ENCODE measurements around the gene HDLBP. TPM values are rescaled to one million over a fixed set of nuclear protein-coding genes. Genes with fewer than 3 reads are reported as not detected.

HDLBP gene
- total RNA-seq, 1 donor from 2014 or later: 326 TPM

DNA sequence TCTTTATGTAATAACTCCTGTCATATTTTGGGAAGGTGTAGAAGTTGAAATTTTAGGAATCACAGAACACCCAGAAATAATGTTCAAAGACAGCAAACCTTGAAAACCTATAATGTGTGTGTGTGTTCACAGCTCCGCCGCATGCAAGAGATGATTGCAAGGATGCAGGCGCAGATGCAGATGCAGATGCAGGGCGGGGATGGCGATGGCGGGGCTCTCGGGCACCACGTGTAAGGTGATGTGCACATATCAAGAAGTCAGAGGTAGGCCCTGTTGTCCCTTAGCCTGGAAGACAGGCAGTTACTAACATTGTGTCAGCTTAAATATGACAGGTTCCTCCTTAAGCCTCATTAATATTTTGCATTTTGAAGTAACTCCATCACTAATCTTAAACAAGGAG lies 34.5 kb upstream of the HDLBP start:
- TF ChIP-seq, protein P1, sequence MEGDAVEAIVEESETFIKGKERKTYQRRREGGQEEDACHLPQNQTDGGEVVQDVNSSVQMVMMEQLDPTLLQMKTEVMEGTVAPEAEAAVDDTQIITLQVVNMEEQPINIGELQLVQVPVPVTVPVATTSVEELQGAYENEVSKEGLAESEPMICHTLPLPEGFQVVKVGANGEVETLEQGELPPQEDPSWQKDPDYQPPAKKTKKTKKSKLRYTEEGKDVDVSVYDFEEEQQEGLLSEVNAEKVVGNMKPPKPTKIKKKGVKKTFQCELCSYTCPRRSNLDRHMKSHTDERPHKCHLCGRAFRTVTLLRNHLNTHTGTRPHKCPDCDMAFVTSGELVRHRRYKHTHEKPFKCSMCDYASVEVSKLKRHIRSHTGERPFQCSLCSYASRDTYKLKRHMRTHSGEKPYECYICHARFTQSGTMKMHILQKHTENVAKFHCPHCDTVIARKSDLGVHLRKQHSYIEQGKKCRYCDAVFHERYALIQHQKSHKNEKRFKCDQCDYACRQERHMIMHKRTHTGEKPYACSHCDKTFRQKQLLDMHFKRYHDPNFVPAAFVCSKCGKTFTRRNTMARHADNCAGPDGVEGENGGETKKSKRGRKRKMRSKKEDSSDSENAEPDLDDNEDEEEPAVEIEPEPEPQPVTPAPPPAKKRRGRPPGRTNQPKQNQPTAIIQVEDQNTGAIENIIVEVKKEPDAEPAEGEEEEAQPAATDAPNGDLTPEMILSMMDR (conservative IDR thresholded peaks at IDR 0.05; ENCODE audit: low read depth, low read length): no peak
- no peak for DNase-seq (ENCODE audit: low read depth)
- H3K4me3 ChIP-seq (ENCODE audit: low read depth, low read length): no peak overlapping the region

DNA sequence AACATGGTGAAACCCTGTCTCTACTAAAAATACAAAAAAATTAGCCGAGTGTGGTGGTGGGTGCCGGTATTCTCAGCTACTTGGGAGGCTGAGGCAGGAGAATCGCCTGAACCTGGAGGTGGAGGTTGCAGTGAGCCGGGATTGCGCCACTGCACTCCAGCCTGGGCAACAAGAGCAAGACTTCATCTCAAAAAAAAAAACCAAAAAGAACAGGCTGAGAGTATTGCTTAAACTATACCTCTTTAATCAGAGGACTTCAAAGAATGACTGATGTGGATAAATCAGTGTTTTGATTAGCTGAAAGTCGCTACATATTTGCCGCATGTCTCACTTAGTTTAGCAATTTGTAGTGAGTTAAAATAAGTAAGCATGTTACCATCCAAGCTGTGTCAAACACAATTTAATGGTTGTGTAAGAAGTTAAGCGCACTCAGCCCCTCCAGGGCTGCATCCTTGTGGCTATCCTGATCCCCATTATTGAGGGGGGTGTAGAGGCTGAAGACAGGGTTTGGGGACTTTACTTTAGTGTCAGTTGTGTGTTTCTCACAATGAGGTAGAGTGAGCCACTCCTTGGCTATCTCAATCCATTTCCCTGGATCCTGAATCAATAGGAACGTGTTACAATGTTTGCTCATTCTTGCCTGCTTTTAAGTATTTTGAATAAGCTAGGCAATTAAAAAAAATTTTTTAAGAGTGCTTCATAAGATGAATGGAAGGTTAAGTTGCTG lies 29.6 kb upstream of the HDLBP start:
- DNase-seq (ENCODE audit: low read depth): no peak
- TF ChIP-seq, protein P1 (conservative IDR thresholded peaks at IDR 0.05; ENCODE audit: low read depth, low read length): no peak
- H3K4me3 ChIP-seq (ENCODE audit: low read depth, low read length): no peak overlapping the region

DNA sequence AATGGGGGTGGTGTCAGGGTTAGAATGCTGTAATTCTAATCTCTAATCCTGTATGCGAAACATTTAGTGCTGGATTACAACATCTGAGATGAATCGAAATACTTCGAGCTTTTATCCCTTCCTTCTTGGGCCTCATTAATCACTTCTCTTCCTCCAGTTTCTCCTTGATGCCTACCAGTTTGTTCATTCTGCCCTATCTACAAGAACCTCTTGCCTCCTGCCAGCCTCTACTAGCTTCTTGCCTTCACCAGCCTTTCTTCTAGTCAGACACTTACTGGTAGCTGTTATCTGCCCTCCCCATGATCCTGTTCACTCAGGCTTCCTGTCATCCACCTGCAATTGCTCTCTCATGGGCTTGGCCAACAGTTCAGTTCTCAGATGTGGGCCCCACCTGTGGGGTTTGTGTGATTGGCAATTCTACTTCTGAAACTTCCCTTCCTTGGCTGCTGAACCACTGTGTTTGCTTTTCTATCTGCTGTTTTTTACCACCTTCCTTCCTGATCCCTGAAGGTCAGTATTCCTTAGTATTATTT lies 25.2 kb upstream of the HDLBP start:
- DNase-seq (ENCODE audit: low read depth): no peak
- TF ChIP-seq, protein P1 (conservative IDR thresholded peaks at IDR 0.05; ENCODE audit: low read depth, low read length): no peak
- H3K4me3 ChIP-seq (ENCODE audit: low read depth, low read length): no peak overlapping the region

DNA sequence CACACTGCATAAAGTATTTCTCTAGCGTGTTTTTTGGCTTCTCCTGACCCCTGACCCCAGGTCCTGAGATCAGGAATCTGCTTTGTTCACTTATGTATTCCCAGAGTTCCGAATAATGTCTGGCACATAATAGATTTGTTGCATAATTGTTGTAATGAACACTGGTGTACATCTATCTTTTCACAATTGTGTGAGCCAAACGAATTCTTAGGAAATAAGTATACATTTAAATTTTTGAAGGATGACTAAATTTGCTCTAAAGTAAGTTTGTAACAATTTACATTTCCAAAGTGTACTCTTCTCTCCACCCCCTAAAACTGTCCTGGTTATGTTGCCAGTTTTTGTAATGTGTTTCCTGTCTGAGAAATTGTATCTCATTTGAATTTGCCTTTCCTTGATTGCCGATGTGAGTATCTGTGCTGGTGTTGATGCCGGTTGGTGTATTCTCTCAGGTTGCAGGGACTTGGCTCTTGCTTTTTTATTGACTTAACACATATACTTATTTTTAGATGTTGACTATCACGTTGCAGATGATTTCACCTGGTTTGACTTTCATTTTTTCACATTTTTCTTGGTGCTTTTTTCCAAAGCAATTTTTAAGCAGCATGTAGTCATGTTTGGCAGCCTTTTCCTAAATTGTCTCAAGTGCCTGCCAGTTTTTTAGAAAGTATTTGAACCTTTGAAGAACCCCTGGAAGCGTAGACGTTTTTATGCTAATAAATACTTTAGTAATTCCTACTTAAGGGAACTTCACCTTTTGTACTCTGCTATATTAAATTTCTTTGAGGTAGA lies 24.6 kb upstream of the HDLBP start:
- H3K4me3 ChIP-seq (ENCODE audit: low read depth, low read length): no peak overlapping the region
- no peak for DNase-seq (ENCODE audit: low read depth)
- TF ChIP-seq, protein P1 (conservative IDR thresholded peaks at IDR 0.05; ENCODE audit: low read depth, low read length): no peak

DNA sequence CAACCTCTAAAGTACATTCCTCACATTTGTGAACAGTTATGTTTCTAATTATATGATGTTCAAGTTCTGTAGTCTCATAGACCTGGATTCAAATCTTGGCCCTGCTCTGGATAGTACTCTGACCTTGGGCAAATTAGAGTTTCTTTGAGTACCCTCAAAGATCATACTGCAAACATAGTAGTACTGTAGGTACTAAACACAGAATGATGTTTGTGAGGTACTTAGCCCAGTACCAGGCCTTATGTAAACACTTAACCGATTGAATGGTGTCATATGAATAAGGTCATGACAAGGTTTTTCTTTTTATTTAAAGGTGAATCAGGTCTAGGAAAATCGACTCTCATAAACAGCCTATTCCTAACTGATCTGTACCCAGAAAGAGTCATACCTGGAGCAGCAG lies 19.3 kb upstream of the HDLBP start:
- DNase-seq (ENCODE audit: low read depth): no peak
- TF ChIP-seq, protein P1 (conservative IDR thresholded peaks at IDR 0.05; ENCODE audit: low read depth, low read length): no peak
- no peak overlapping the region for H3K4me3 ChIP-seq (ENCODE audit: low read depth, low read length)

DNA sequence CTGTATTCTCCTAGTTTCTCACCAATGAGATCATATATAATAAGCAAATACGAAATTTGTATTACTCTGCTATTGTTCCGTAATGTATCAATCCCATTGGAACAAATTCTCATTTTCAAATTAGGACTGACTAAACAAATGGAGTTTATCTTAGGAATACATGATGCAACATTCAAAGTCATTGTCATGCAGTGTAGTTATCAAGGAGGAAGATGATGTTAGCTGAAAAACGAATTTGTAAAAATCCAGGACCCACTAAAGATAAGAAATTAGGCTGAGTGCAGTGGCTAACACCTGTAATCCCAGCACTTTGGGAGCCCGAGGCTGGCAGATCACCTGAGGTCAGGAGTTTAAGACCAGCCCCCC lies 15.1 kb upstream of the HDLBP start:
- H3K4me3 ChIP-seq (ENCODE audit: low read depth, low read length): no peak overlapping the region
- DNase-seq (ENCODE audit: low read depth): no peak
- TF ChIP-seq, protein P1 (conservative IDR thresholded peaks at IDR 0.05; ENCODE audit: low read depth, low read length): no peak

Data from epithelial cell of proximal tubule (primary cell).